GM21576 (cell line): ENCODE data around the gene LGSN.
"Not testable (repeated sequence)": the region's sequence is repeated elsewhere in the genome, so short reads cannot be mapped to it uniquely, and the experiment has no call there.

ENCODE experiments used
- ATAC-seq: cut with Tn5 transposase; IDR thresholded peaks from one replicate; pipeline ENCODE4 v1.9.1; 2021; ENCODE audit warnings: mild to moderate bottlenecking, moderate library complexity; ENCODE audit not compliant: unreplicated experiment

Gene LGSN

GRCh38 chr6:63319939-63320338, at the start of gene LGSN:
Gene LGSN, minus strand, starts transcription at chr6:63319983. Its CDS starts 40 bp downstream, at chr6:63319943.
- no peak for ATAC-seq

- ATAC-seq = no peak
Observed at GRCh38 chr6:63368347-63368746, 48.6 kb upstream of the LGSN start.

GRCh38 chr6:63362500-63363120, 42.8 kb upstream of the LGSN start:
- ATAC-seq = not testable (repeated sequence)

GRCh38 chr6:63357384-63357783, 37.6 kb upstream of the LGSN start:
- ATAC-seq = not testable (repeated sequence)

GRCh38 chr6:63355632-63356031, 35.8 kb upstream of the LGSN start:
- ATAC-seq = no peak

GRCh38 chr6:63353286-63353630, 33.5 kb upstream of the LGSN start:
- ATAC-seq = no peak

- peak; percentile 94 for ATAC-seq
Observed at GRCh38 chr6:63352544-63353285, 32.9 kb upstream of the LGSN start.

- no peak for ATAC-seq
Observed at GRCh38 chr6:63352069-63352543, 32.3 kb upstream of the LGSN start.

- ATAC-seq = no peak
Observed at GRCh38 chr6:63349401-63349800, 29.6 kb upstream of the LGSN start.

GRCh38 chr6:63348836-63349235, 29.1 kb upstream of the LGSN start:
- ATAC-seq = no peak

GRCh38 chr6:63347599-63347998, 27.8 kb upstream of the LGSN start:
- ATAC-seq = no peak

- no peak for ATAC-seq
Observed at GRCh38 chr6:63346217-63346835, 26.5 kb upstream of the LGSN start.

GRCh38 chr6:63340351-63340750, 20.6 kb upstream of the LGSN start:
- no peak for ATAC-seq

- not testable (repeated sequence) for ATAC-seq
Observed at GRCh38 chr6:63334652-63335051, 14.9 kb upstream of the LGSN start.

GRCh38 chr6:63333440-63333839, 13.7 kb upstream of the LGSN start:
- ATAC-seq = no peak

GRCh38 chr6:63326630-63327029, 6.8 kb upstream of the LGSN start:
- ATAC-seq = not testable (repeated sequence)

- no peak for ATAC-seq
Observed at GRCh38 chr6:63322981-63323380, 3.2 kb upstream of the LGSN start.

- ATAC-seq = no peak
Observed at GRCh38 chr6:63321821-63322220, 2.0 kb upstream of the LGSN start.

GRCh38 chr6:63317641-63318040, 2.1 kb downstream of the LGSN start:
- ATAC-seq = no peak

GRCh38 chr6:63316113-63316512, 3.7 kb downstream of the LGSN start:
- no peak for ATAC-seq

- no peak for ATAC-seq
Observed at GRCh38 chr6:63313111-63313510, 6.7 kb downstream of the LGSN start.
